NCI-H510A treated with DMSO at 0.1 percent for 48 hours (cell line): ENCODE results near the gene SOX12.

Experiments used
- DNase-seq: peaks from one replicate; lab custom pipeline; 2025; lab: John Stamatoyannopoulos, UW

The SOX12 gene

DNA sequence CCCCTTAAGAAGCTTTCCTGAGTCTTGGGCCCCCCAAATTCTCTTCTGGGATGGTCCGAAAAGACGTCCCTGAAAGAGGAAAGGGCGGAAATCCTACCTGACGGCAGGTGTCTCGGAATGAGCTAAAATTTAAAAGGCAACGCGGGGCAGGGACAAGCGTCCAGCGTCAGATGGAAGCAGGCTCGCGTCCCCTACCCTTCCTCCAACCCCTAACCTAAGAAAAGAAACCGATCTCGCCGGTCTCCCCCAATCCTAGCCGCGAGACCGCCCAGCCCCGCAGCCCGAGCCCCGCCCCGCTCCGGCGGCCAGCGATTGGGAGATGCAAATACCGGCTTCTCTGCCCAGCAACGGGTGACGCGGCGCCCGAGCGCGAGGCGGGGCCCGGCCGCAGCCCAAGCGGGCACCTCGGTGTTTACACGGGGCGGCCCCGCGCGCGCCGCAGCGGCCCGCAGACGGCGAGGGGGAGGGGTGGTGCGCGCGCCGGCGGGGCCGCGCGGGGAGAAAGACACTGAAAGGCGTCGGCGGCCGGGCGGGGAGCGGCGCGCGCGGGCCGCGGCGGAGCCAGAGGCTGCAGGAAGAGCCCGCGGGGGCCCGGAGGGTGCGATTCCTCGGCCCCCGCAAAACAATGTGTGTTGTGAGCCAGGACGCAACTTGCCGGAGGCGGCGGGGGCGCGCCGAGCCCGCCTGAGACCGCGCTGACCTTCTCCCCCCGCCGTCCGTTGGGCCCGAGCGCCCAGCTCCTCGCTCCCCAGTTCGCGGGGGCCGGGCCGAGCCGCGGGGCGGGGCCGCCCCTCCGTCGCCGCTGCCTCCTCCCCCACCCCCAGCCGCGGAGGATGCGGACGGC, at the start of gene SOX12:
TSS of gene SOX12 (plus strand) at position 508 of the 844 bp plus-strand sequence. CDS start 373 bp downstream, outside the sequence.
- peak; percentile 96 for DNase-seq

DNA sequence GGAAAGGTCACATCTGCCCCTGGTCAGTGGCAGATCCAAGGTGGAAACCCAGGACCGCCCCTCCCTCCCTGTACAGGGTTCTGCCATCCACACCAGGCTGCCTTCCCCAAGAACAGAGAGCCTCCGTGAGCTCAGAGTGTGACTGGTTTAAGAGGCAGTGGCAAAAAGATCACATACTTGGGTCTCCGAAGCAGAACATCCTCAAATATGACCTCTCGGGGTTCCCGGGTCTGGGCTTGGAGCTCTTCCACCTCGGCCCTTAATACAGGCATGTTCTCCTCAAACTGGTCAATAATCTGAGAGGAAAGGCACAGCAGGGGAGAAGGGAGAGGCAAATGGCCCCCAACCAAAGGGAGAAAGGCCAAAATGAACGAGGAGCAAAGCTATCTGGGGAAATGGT, 49.6 kb upstream of the SOX12 start:
- no peak for DNase-seq

DNA sequence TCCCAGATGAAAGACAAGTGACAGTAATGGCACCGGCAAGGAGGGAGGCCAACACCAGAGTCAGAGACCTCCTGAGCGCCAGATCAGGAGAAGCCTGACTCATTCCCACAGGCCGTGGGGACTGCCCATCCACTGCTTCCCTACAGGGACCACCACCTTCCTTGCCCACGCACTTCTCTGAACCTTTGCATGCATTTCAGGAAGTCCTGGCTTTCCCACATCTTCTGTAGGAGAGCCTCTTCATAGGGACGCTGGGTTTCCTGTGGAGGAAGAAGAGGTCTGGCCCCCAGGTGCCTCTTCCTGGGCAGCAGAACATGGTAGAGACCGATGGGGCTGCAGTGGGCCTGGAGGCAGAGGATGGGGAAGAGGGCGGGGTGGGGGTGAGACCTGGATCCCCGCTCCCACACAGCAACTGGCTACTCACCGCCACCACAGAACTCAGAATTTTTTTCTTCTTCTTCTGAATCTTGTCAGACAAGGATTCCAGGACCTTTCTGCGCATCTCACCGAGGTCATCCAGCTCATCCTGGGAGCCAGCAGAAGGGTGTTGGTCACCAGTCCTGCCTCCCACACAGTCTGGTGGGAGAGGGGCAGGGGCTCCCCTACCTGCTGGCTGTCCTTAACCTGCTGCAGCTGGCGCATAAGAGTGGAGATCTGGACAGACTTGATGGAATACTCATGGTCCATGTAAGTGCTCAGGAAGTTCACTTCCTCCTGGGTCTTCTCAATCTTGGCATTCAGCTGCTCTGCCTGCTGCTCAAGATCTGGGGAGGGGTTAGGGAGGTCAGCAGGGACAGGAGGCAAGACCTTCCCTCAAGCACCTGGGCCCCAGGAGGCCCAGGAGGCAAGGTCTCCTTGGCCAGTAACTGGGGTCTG, 48.5 kb upstream of the SOX12 start:
- DNase-seq, result no peak

DNA sequence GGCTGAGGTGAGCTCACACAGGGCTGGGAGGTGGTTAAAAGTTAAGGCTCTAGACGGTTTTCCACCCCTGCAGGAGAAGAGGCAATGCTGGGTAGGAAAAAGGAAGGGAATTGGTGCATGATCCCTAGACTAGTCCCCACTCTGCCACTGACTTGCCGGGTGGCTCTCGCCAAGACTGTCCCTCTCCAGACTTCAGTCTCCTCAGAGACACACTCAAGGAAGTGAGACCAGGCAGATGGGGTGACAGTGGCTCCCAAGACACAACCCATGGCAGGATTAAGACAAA, 47.9 kb upstream of the SOX12 start:
- no peak for DNase-seq

DNA sequence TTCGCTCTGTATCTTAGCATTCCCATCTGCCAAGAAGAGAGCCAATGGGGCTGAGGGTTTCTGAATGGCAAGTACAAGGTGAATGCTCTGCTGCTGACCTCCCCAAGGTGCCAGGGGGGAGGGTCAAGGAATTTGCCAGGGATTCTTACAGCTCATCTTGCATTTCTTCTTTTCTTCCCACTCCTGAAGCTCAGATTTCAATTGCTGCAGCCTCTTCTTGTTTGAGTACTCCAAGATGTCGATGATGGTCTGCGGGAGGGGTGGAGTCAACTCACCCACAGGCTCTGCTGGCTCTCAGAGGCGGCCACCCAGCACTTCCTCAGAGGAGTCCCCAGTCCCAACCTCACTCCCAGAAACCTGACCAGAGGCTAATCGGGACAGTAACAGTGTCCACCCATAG, 47.2 kb upstream of the SOX12 start:
- no peak for DNase-seq

DNA sequence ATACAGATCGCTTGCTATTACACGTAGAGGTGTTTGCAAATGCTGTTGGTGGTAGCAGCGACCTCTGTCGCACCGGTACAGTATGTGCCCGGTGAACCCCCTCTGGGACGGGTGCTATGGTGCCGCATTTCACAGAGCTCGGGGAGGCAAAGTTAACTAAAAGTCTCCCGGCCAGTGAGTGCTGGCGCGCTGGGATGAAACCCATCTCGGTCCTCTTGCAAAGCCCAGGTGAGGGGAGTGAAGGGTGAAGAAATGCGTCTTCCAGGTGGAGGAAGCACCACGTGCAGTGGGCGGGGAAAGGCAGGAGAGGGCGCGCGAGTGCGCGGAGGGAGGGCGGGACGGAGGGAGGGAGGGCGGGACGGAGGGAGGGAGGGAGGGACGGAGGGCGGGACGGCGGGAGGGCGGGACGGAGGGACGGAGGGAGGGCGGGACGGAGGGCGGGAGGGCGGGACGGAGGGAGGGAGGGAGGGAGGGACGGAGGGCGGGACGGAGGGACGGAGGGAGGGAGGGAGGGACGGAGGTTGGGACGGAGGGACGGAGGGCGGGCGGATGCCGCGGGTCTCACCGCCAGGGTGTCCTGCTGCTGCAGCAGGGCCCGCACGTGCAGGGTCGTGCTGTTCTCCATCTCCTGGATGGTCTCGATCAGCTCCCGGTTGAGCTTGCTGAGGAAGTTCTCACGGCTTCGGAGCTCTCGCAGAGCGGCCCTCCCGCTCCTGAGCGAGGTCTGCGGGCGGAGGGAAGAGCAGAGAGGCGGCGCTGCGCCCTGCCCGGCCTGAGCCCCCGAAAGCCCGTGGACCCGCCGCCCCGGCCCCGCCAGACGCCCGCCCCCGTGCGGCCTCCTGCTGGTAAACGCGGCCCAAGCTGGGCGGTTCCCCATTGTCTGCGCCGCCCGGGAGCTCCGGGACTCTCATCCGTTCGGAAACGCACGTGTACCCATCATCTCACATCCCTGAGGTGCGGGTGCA, 46.5 kb upstream of the SOX12 start:
- DNase-seq, result no peak

DNA sequence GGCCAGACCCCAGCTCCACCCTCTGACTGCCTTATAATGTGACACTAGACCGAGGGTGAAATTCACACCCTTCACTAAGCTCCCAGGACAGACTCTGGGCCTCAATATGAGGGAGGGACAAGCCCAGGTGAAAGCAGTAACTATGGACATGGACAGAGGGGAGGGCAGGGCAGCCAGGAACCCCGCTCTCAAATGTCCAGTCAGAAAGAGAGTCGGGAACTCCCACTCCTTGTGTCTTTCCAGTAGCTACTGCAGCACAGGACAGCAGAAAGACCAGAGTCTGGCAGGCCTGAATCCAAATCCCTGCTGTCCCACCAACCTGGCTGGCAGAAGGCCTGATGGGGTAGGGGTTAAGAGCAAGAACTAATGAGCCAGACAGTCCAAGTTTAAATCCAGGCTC, 41.2 kb upstream of the SOX12 start:
- no peak for DNase-seq

DNA sequence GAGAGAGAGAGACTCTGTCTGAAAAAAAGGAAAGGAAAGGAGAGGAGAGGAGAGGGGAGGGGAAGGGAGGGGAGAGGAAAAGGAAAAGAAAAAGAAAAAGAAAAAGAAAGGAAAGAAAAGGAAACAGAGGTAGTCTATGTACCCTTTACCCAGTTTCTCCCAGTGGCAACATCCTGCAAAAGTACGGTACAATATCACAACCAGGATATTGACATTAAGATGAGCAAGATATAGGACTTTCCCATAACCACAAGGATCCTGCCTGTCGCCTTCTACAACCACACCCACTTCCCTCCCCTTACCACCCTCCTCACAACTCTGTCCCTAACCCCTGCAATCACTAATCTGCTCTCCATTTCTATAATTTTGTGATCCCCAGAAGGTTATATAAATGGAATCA, 38.8 kb upstream of the SOX12 start:
- DNase-seq, result no peak

DNA sequence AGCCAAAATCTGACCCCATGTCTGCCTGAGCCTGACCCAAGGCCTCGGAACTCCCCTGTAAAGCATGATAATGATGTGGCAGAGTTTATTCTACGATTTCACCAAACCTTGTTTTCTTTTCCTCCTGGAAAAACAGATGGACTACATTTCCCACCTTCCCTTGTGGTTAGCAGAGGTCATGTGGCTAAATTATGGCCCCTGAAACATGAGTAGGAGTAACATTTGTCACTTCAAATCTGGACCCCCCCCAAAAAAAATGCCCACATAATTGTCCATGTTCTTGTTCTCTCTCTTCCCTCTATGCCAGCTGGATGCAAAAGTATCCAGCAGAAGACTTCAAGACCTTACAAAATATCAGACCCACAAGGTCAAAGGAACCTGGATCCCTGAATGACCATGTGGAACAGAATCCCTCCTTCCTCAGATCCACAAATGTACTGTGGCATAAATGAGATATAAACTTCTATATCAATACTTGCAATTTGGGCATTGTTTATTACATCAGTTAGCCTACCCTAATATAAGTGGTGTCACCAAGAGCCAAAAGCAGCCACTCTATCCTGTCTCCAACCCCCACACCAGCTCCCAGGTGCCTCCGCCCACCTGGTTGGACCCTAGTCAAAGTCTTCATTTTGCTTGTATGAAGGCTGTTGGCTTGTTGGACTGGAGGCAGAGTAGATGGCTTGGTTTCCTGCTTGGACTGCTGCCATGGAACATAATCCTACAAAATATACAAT, 36.2 kb upstream of the SOX12 start:
- DNase-seq, result no peak

DNA sequence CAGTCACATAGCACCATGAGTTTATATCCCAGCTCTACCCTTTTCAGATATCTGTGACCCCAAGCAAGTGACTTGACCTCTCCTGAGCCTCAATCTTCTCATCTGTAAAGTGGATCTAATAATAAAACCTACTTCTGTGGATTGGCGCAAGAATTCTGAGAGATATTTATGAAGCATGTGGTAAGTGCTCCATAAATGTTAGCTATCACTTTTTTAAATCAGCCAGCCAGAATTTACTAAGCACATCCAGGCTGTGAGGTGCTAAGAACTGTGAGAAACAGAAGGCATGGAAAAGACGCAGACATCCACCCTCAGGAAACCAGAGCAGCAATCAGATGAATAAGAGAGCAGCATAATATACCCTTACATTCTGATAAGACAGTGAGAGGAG, 35.7 kb upstream of the SOX12 start:
- no peak for DNase-seq

DNA sequence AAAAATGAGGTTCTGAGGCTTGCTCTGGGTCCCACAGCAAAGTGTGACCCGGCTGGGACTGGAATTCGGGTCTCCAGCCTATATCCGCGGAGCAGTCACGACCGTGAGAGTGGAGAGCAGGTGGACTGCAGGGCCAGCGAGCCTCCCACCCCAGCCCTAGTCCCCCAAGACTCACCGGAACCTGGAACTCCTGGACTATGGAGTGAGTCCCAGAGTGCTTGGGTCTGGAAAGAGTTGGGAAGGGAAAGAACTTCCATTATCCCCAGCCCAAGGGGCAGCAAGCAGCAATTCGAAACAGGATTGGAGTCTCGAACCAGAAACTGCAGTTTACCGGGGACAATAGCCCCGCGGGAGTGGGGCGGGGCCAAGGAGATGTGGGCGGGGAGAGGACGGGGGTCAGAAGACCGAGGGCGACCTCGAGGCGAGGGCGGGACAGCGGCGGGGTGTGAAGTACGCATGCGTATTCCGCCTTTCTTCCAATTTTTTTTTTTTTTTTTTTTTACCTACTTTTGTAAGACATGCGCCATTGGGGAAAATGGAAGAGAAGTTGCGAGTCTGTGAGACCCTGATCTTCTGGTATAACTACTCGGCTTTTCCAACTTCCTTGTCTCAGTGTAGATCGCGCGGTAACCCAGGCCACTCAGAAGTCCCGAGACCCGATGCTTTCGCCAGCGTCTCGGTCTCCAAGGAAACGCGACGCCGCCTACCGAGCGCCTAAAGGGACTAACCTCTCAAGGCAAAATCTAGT, 35.1 kb upstream of the SOX12 start, which contains the start of gene C20orf96:
TSS of gene C20orf96 (minus strand) at position 667 of the 748 bp plus-strand sequence. CDS start at position 527, 140 bp downstream.
- peak; percentile 90 for DNase-seq

DNA sequence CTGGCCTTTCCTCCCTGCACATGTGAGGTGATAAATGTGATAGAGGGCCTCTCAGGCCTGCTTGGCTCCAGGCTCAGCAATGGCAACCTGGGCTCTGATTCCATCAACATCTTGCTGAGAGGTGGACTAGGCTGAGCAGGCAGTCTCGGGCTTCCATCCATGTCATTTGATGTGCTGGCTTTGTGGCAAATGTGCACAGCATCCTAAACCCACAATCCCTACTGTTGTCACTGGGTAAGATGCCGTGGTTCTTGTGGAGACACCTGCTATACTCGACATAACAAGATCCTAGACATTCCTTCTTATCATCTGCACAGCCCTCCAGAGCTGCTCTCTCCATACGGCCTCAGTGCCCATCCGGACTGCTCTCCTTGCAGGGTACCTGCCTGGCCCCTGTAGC, 30.8 kb upstream of the SOX12 start:
- DNase-seq, result no peak

DNA sequence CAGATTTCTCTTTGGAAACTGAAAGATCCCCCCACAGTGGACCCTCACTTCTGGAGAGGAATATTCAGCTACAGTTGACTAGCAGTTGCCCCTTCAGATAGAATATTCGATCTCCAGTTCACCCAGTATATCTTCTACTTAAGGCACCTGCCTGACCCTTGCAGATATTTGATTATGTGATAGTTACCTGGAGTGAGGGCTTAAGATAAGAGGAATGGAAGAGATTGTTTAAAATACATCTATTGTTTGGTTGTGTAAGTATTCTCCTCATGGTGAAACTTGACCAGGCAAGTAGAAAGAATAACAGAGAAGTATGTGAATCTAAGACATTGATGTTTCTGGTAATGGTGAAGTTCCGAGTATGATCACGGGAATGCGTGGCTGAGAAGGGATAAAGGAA, 29.5 kb upstream of the SOX12 start:
- no peak for DNase-seq

DNA sequence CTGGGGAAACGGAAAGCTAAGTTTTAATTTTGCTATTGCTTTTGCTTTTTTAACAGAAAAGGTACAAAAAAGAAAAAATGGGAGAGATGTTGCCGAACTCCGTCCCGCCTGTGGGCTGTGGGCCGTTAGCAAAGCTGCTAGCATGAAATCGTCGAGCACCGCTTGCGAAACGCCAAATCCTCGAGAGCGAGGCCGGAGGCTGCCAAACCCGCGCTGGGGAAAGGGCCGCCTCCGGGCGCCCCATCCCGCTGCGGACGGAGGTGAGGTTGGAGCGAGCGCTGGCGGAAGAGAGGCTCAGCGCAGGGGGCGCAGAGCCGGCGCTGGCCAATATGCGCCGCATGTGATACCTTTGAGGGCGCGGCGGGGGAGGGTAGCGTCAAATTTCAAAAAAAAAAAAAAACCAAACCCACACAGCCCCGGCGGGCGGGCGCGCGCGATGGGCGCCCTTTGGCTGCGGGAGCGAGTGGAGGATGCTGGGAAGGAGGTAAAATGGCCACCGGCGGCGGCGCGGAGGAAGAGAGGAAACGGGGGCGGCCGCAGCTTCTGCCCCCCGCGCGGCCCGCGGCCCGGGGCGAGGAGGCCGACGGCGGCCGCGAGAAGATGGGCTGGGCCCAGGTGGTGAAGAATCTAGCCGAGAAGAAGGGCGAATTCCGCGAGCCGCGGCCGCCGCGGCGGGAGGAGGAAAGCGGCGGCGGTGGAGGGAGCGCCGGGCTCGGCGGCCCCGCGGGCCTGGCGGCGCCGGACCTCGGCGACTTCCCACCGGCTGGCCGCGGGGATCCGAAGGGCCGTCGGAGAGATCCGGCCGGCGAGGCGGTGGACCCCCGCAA, 28.0 kb upstream of the SOX12 start, which contains the start of gene ZCCHC3:
TSS of gene ZCCHC3 (plus strand) at position 473 of the 827 bp plus-strand sequence. CDS start at position 490, 17 bp downstream.
- DNase-seq, result peak; percentile 91

DNA sequence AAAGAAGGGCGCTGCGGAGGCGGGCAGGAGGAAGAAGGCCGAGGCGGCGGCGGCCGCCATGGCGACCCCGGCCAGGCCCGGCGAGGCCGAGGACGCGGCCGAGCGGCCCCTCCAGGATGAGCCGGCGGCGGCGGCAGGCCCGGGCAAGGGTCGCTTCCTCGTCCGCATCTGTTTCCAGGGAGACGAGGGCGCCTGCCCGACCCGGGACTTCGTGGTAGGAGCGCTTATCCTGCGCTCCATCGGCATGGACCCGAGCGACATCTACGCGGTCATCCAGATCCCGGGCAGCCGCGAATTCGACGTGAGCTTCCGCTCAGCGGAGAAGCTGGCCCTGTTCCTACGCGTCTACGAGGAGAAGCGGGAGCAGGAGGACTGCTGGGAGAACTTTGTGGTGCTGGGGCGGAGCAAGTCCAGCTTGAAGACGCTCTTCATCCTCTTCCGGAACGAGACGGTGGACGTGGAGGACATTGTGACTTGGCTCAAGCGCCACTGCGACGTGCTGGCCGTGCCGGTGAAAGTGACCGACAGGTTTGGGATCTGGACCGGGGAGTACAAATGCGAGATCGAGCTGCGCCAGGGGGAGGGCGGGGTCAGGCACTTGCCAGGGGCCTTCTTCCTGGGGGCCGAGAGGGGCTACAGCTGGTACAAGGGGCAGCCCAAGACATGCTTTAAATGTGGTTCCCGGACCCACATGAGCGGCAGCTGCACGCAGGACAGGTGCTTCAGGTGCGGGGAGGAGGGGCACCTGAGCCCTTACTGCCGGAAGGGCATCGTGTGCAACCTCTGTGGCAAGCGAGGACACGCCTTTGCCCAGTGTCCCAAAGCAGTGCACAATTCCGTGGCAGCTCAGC, 27.2 kb upstream of the SOX12 start:
- DNase-seq, result peak; percentile 82

DNA sequence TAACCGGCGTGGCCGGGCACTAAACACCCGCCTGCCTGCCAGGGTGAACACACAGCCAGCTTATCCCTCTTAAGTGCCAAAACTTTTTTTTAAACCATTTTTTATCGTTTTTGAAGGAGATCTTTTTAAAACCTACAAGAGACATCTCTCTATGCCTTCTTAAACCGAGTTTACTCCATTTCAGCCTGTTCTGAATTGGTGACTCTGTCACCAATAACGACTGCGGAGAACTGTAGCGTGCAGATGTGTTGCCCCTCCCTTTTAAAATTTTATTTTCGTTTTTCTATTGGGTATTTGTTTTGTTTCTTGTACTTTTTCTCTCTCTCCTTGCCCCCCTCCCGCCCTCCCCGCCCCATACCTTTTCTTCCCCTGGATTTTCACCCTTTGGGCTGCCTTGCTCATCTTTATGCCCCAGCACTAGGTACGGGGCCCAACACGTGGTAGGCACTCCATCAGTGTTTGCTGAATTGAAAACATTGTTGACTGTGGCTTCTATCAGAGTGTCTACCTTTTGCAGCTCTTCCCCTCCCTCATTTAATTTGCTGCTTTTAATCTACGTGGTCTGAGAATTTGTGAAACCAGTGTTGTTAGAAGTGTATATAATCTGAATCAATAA, 26.5 kb upstream of the SOX12 start:
- DNase-seq, result no peak

DNA sequence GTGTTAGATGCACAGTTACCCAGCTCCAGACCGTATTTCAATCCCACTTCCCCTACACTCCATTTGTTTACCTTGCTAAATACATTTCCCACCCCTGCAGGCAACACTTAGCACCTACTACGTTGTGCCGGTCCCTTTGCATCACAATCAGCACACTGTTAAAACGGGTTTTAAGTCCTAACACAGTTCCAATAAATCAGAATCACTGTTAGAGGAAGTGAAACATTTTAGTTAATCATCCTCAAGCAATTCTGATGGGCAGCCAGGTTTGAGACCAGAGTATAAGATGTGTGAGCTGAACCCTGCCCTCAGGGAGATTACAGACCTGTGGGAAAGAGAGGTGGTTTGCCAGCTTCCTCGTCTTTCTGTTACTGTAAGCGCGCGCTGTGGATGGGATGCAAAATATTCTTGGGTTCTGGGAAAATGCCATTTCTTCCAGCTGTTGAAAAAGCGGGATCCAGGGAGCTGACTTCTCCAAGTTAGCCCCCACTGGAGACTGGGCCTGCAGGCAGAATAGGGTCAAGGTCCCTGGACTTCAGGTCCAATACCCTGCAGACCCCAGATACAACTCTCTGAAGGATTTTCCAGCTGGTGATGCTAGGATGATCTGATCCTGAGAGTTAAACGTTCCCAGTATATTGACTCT, 24.9 kb upstream of the SOX12 start:
- DNase-seq, result no peak
